NCI-H1092 (cell line): ENCODE results near the gene MMP17.

ENCODE experiments used
- DNase-seq: peaks from one replicate; lab custom pipeline; 2025; lab: John Stamatoyannopoulos, UW

MMP17 gene

DNA sequence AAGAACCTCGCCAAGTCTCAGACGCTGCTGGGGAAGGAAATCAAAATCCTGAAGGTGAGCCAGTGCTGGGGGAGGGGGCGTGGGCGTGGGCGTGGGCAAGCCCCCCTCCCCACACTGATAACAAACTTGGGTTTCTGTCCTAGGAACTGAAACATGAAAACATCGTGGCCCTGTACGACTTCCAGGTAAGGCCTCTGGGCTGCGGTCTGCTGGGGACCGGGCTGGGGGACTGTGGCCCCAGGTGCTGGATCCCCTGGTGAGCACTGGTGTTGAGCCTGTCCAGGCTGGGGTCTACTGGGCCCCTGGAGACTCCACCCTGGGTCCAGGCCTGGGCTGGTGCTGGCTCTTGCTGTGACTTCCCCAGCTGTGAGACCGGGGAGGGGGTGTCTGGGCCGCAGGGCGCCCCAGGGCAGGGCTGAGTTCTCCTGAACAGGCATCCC is 67.5 kb downstream of the MMP17 start:
- no peak for DNase-seq

- DNase-seq = peak; percentile 65
Measured at GRCh38 chr12:131896080-131896810, 68.1 kb downstream of the MMP17 start.

- DNase-seq = no peak
Measured at GRCh38 chr12:131896811-131897270, 68.6 kb downstream of the MMP17 start.

- no peak for DNase-seq
Measured at GRCh38 chr12:131897276-131897675, 69.1 kb downstream of the MMP17 start.

- DNase-seq = no peak
Measured at GRCh38 chr12:131897875-131898274, 69.7 kb downstream of the MMP17 start.

- DNase-seq = no peak
Measured at GRCh38 chr12:131900397-131900796, 72.2 kb downstream of the MMP17 start.
